Endothelial cell of umbilical vein (primary cell): ENCODE results near the gene DNMT1. TPM values are rescaled to one million over a fixed set of nuclear protein-coding genes. Genes with fewer than 3 reads are reported as not detected.
"Not testable (repeated sequence)": the region's sequence is repeated elsewhere in the genome, so short reads cannot be mapped to it uniquely, and the experiment has no call there.

Experiments used
- BruUV-seq: library from RNA; stranded (reverse); fragments of 400-500 nt; replicated peaks from 2 replicates; lab custom pipeline; 2021; lab: Mats Ljungman, UMichigan
- CTCF ChIA-PET: fragments of 300-600, 350-600 bp; sonication (Branson Sonifier 250); formaldehyde crosslinking; loops from one replicate; lab custom pipeline; 2021; ENCODE audit warnings: antibody characterized with exemption, inconsistent platforms; lab: Charles Lee
- POLR2A ChIA-PET: fragments of 300-600, 350-600 bp; sonication (Branson Sonifier 250); formaldehyde crosslinking; loops from one replicate; lab custom pipeline; 2021; ENCODE audit warnings: antibody characterized with exemption, inconsistent platforms; lab: Charles Lee
- DNase-seq: peaks from one replicate; pipeline ENCODE4 v3.0.0-alpha.2; 2011; ENCODE audit warnings: low read depth, low spot score
- FAIRE-seq: peaks from 2 replicates; lab custom pipeline; 2011; peaks lifted over from hg19 to GRCh38; lab: Jason Lieb, UNC
- H2AFZ ChIP-seq: 2 replicates; pipeline ENCODE4 v1.6.0; 2012; ENCODE audit warnings: low read depth, low read length, control low read depth, inconsistent platforms
- H3K27ac ChIP-seq: 2 replicates; pipeline ENCODE4 v1.5.1; 2011; ENCODE audit warnings: low read depth, mild to moderate bottlenecking, control low read depth, low read length, moderate library complexity; ENCODE audit not compliant: insufficient read depth
- H3K27me3 ChIP-seq, 2 experiments: 2 replicates each; pipeline versions ENCODE4 v1.6.0 to v1.6.1; 2011; ENCODE audit warnings: low read length in 2 of 2, mixed read lengths in 1 of 2; ENCODE audit not compliant: control insufficient read depth in 2 of 2, insufficient read depth in 2 of 2
- H3K36me3 ChIP-seq, 2 experiments: 2 replicates in 1 of 2; 3 replicates in 1 of 2; pipeline ENCODE4 v1.5.1; 2011; ENCODE audit warnings: low read length in 2 of 2, mild to moderate bottlenecking in 1 of 2, moderate library complexity in 1 of 2; ENCODE audit not compliant: control insufficient read depth in 2 of 2, insufficient read depth in 2 of 2; ENCODE audit errors: extremely low read depth in 1 of 2
- H3K4me1 ChIP-seq: 3 replicates; pipeline ENCODE4 v1.5.1; 2011; ENCODE audit warnings: mild to moderate bottlenecking, low read length; ENCODE audit not compliant: control insufficient read depth, insufficient read depth; ENCODE audit errors: extremely low read depth
- H3K4me2 ChIP-seq: 2 replicates; pipeline ENCODE4 v1.6.1; 2011; ENCODE audit warnings: low read length, control low read depth, mixed read lengths; ENCODE audit not compliant: insufficient read depth
- H3K4me3 ChIP-seq, 3 experiments: fragments of 200-600 bp in 1 of 3; sonication (generic), shearing (Covaris generic) in 1 of 3; replicated peaks in 1 of 3; 2 replicates each; pipeline ENCODE4 v1.5.1; 2011 to 2016; ENCODE audit warnings: control low read depth in 3 of 3, low read length in 3 of 3, mild to moderate bottlenecking in 2 of 3, inconsistent platforms in 1 of 3, low read depth in 1 of 3, moderate library complexity in 1 of 3; ENCODE audit not compliant: insufficient read depth in 1 of 3
- H3K79me2 ChIP-seq: 2 replicates; pipeline ENCODE4 v1.6.0; 2012; ENCODE audit warnings: low read length, inconsistent platforms; ENCODE audit not compliant: control insufficient read depth, insufficient read depth
- H3K9ac ChIP-seq: replicated peaks from 2 replicates; pipeline ENCODE3; 2011; ENCODE audit warnings: low read length, control low read depth; ENCODE audit not compliant: insufficient read depth; ENCODE audit errors: extremely low read depth
- H3K9me1 ChIP-seq: replicated peaks from 3 replicates; pipeline ENCODE4 v1.6.0; 2011; ENCODE audit warnings: mild to moderate bottlenecking, low read length; ENCODE audit not compliant: control insufficient read depth, insufficient read depth; ENCODE audit errors: extremely low read depth
- H3K9me3 ChIP-seq: replicated peaks from 2 replicates; pipeline ENCODE4 v1.5.1; 2012; ENCODE audit warnings: low read length, inconsistent platforms; ENCODE audit not compliant: control insufficient read depth, insufficient read depth
- H4K20me1 ChIP-seq: replicated peaks from 2 replicates; pipeline ENCODE3; 2011; ENCODE audit warnings: mild to moderate bottlenecking, low read length; ENCODE audit not compliant: control insufficient read depth, insufficient read depth; ENCODE audit errors: extremely low read depth
- EZH2 ChIP-seq: IDR thresholded peaks from 2 replicates; pipeline ENCODE4 v1.6.1; 2012; ENCODE audit warnings: borderline replicate concordance, low read depth, mild to moderate bottlenecking, moderate library complexity, low read length, inconsistent platforms; ENCODE audit not compliant: severe bottlenecking
- FOS ChIP-seq: IDR thresholded peaks from 2 replicates; pipeline ENCODE4 v1.6.1; 2011; ENCODE audit warnings: mild to moderate bottlenecking, low read length, moderate library complexity, borderline replicate concordance; ENCODE audit not compliant: insufficient read depth
- GATA2 ChIP-seq: IDR thresholded peaks from 2 replicates; pipeline ENCODE4 v1.7.0; 2011; ENCODE audit warnings: low read depth, mild to moderate bottlenecking, moderate library complexity, mixed read lengths, low read length; ENCODE audit not compliant: insufficient read length, insufficient read depth
- JUN ChIP-seq: IDR thresholded peaks from 2 replicates; pipeline ENCODE4 v1.6.1; 2011; ENCODE audit warnings: borderline replicate concordance, low read depth; ENCODE audit not compliant: insufficient read length, insufficient read depth
- MYC ChIP-seq: IDR thresholded peaks from one replicate; pipeline ENCODE4 v1.6.1; 2011; ENCODE audit warnings: mild to moderate bottlenecking, low read depth, low read length
- POLR2A ChIP-seq: IDR thresholded peaks from 2 replicates; pipeline ENCODE4 v1.6.1; 2012; ENCODE audit warnings: low read depth, mild to moderate bottlenecking, control low read depth, low read length
- POLR2AphosphoS5 ChIP-seq: IDR thresholded peaks from 2 replicates; pipeline ENCODE4 v1.6.1; 2012; ENCODE audit warnings: low read depth, mild to moderate bottlenecking, control low read depth, low read length, moderate library complexity; ENCODE audit not compliant: insufficient read depth
- dilution Hi-C: fragments of 300-500 bp; cut with MboI; formaldehyde crosslinking; loops from one replicate; pipeline ENCODE4 v1.15.0; 2019; ENCODE audit warnings: low sequenced_read_pairs; ENCODE audit not compliant: extremely low pct_ligation_motif_present
- intact Hi-C: fragments of 100-400 bp; cut with micrococcal nuclease; formaldehyde crosslinking; loops from one replicate; pipeline ENCODE4 v1.10.0; 2022
- polyA plus RNA-seq, 4 experiments: library from polyadenylated mRNA; depleted of rRNA in 3 of 4; stranded (reverse) in 3 of 4; unstranded in 1 of 4; fragments of >200 nt; gene quantifications; 2 replicates each; pipeline versions ENCODE4 v1.2.1 to v1.2.3, GENCODE V29; 2011 to 2012; ENCODE audit warnings: missing spikeins in 1 of 4
- total RNA-seq: library from RNA; stranded (reverse); gene quantifications from 2 replicates; pipeline ENCODE4 v1.2.3, GENCODE V29; 2021
- TF ChIP-seq, protein P1 (sequence below): IDR thresholded peaks from 2 replicates; pipeline ENCODE4 v1.6.1; 2011; ENCODE audit not compliant: insufficient read depth, insufficient read length
- TF ChIP-seq, protein P2 (sequence below), 2 donors: IDR thresholded peaks; 1 replicate in 1 of 2; 2 replicates in 1 of 2; pipeline ENCODE4 v1.5.1; 2011; ENCODE audit warnings: low read length in 2 of 2, mild to moderate bottlenecking in 2 of 2, moderate library complexity in 2 of 2, control low read depth in 1 of 2, inconsistent platforms in 1 of 2, low read depth in 1 of 2; ENCODE audit not compliant: insufficient read depth in 1 of 2; ENCODE audit errors: extremely low read depth in 1 of 2

The DNMT1 gene
- total and polyA plus RNA-seq, 2 donors (not counting 3 experiments of a cell fraction or from before 2014, with no cell fraction given), result 53.4 to 165 TPM

DNA sequence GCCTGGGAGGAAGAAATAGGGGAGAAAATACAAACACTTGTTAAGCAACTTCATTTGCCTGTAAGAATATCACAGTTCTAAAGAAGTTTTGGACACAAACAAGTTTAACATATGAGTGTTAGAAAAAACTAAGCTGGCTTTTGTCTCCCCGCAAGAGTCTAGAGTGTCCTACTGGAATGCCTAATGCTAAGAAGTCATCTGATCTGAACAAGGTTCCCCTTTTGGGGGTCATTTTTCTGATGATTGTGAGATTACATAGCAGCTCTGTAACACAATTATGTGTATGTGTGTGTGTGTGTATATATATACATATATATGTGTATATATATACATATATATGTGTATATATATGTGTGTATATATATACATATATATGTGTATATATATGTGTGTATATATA is 12.7 kb downstream of the DNMT1 start:
- Histone ChIP-seq H3K27me3 (no peaks in the 10 kb centered on the region), H2AFZ (no peak overlapping the region), H3K4me2 (no peak overlapping the region), H3K36me3 (peaks cover 4 to 21% of the 10 kb centered on the region in 2 experiments), H3K9me1 (no peaks in the 10 kb centered on the region), H3K79me2 (peaks cover 47% of the 10 kb centered on the region), H3K9me3 (no peaks in the 10 kb centered on the region), H3K4me1 (no peaks in the 10 kb centered on the region), H4K20me1 (no peaks in the 10 kb centered on the region), H3K9ac (no peak overlapping the region), H3K4me3 (no peak overlapping the region), H3K27ac (no peak overlapping the region)
- no peak for DNase-seq
- FAIRE-seq, result no peak
- intact Hi-C loops (no loop called here), dilution Hi-C loops (no loop called here)
- ChIA-PET POLR2A (no interaction called here), CTCF (no interaction called here)
- BruUV-seq, result no TSS peak
- TF ChIP-seq MYC (no peak), POLR2AphosphoS5 (no peak)

DNA sequence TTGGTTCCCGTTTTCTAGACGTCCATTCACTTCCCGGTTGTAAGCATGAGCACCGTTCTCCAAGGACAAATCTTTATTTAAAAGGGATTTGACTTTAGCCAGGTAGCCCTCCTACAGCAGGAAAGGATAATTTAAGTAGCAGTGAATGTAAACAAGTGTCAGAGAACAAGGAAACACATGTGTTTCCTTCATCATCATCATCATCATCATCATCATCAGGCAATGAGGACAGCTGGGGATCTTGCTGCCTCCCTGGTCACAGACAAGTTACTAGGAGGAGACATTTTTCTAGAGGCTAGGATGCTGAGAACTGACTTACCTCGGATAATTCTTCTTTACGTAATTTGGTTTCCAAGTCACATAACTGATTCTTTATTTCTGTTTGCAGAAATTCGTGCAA is 14.3 kb downstream of the DNMT1 start:
- BruUV-seq, result no TSS peak
- no peak for FAIRE-seq
- dilution Hi-C loops, result no loop called here

DNA sequence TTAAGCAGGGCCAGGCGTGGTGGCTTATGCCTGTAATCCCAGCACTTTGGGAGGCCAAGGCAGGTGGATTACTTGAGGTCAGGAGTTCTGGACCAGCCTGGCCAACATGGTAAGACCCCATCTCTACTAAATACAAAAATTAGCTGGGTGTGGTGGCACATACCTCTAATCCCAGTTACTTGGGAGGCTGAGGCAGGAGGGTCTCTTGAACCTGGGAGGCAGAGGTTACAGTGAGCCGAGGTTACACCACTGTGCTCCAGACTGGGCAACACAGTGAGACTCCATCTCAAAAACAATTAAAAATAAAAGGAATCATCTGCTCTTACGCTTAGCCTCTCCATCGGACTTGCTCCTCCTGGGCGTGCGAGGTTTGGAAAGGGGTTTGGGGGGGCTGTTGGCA is 14.7 kb downstream of the DNMT1 start:
- H3K27ac ChIP-seq, H2AFZ ChIP-seq, POLR2A ChIA-PET, H3K4me1 ChIP-seq, H3K9ac ChIP-seq, FAIRE-seq, DNase-seq, H3K27me3 ChIP-seq, H3K9me3 ChIP-seq, dilution Hi-C loops, H3K4me2 ChIP-seq, H3K9me1 ChIP-seq, H3K4me3 ChIP-seq, H4K20me1 ChIP-seq, BruUV-seq, intact Hi-C loops: not testable (repeated sequence)
- Histone ChIP-seq H3K36me3 (peaks cover 8 to 17% of the 10 kb centered on the region in 2 experiments), H3K79me2 (peaks cover 31% of the 10 kb centered on the region)
- CTCF ChIA-PET, result interaction anchor here (0.7 kb wide), 1 partner anchor 13 kb away, joined by 3 read pairs; no protein-coding TSS in a partner anchor

More for the DNA sequence above, 14.3 kb downstream of the DNMT1 start:
- Histone ChIP-seq H3K27ac (no peak overlapping the region), H3K36me3 (peaks cover 7 to 17% of the 10 kb centered on the region in 2 experiments), H3K9me3 (no peaks in the 10 kb centered on the region), H3K9me1 (no peaks in the 10 kb centered on the region), H3K4me1 (no peaks in the 10 kb centered on the region), H2AFZ (no peak overlapping the region), H3K4me3 (no peak overlapping the region), H3K9ac (no peak overlapping the region), H4K20me1 (no peaks in the 10 kb centered on the region), H3K27me3 (no peaks in the 10 kb centered on the region), H3K79me2 (peaks cover 31% of the 10 kb centered on the region), H3K4me2 (no peak overlapping the region)
- intact Hi-C loops, result no loop called here
- TF ChIP-seq, protein P1, sequence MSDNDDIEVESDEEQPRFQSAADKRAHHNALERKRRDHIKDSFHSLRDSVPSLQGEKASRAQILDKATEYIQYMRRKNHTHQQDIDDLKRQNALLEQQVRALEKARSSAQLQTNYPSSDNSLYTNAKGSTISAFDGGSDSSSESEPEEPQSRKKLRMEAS, result no peak
- TF ChIP-seq EZH2, result no peak
- no peak for TF ChIP-seq JUN
- TF ChIP-seq, protein P2, sequence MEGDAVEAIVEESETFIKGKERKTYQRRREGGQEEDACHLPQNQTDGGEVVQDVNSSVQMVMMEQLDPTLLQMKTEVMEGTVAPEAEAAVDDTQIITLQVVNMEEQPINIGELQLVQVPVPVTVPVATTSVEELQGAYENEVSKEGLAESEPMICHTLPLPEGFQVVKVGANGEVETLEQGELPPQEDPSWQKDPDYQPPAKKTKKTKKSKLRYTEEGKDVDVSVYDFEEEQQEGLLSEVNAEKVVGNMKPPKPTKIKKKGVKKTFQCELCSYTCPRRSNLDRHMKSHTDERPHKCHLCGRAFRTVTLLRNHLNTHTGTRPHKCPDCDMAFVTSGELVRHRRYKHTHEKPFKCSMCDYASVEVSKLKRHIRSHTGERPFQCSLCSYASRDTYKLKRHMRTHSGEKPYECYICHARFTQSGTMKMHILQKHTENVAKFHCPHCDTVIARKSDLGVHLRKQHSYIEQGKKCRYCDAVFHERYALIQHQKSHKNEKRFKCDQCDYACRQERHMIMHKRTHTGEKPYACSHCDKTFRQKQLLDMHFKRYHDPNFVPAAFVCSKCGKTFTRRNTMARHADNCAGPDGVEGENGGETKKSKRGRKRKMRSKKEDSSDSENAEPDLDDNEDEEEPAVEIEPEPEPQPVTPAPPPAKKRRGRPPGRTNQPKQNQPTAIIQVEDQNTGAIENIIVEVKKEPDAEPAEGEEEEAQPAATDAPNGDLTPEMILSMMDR (IDR thresholded peaks at IDR 0.05; ENCODE audit: extremely low read depth in 1 of 2, insufficient read depth in 1 of 2, low read depth in 1 of 2, low read length in 2 of 2), result no peak
- no peak for TF ChIP-seq POLR2A
- no peak for TF ChIP-seq MYC
- TF ChIP-seq POLR2AphosphoS5, result no peak
- TF ChIP-seq GATA2, result no peak
- no peak for TF ChIP-seq FOS
- no peak for DNase-seq
- CTCF ChIA-PET, result interaction anchor here (1.0 kb wide), 1 partner anchor 10 kb away, joined by 3 read pairs; no protein-coding TSS in a partner anchor
- POLR2A ChIA-PET, result no interaction called here
